GM19397 (cell line): Measurements from ENCODE around the gene MSN.
A peak's percentile ranks its signal among the peaks of the same experiment; 100 is the strongest.

Experiments
- ATAC-seq: cut with Tn5 transposase; IDR thresholded peaks from one replicate; pipeline ENCODE4 v1.9.1; 2021; ENCODE audit warnings: mild to moderate bottlenecking, moderate library complexity; ENCODE audit not compliant: unreplicated experiment

MSN gene

GRCh38 chrX:65671966-65672365 is 4.5 kb downstream of the MSN start:
- no peak for ATAC-seq

GRCh38 chrX:65673857-65674203 is 6.4 kb downstream of the MSN start:
- no peak for ATAC-seq

DNA sequence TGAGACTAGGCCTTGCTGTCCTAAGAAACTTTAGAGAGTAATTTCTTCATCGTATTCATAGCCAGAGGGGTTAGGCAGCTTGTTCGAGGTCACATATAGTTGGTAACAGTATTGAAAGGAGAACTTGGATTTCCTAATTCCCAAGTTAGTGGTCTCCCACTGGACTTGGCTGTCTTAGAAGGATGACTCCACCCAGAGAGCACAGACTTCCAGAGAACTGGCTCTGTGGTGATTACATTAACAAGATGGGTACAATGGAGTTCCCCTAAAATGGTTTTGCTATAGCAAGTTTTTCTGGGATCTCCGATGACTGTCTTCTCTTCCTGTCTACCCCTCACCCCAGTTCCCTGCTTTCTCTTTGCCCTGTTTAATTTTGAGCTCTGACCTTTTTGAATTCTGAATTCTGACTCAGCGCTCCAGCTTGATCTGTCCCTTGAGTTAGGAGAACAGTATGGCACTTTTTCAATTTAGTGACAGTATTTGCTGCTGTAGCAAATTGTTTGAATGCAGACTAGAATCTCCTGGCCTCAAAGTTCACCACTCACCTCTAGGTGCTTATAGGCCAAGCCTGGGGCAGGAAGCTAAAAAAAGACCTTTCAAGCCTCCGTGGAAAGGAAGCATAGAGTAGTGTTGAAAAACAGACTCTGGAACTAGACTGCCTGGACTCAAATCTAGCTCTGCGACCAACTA is 6.9 kb downstream of the MSN start:
- no peak for ATAC-seq

- no peak for ATAC-seq
Measured at GRCh38 chrX:65677954-65678469, 10.6 kb downstream of the MSN start.

DNA sequence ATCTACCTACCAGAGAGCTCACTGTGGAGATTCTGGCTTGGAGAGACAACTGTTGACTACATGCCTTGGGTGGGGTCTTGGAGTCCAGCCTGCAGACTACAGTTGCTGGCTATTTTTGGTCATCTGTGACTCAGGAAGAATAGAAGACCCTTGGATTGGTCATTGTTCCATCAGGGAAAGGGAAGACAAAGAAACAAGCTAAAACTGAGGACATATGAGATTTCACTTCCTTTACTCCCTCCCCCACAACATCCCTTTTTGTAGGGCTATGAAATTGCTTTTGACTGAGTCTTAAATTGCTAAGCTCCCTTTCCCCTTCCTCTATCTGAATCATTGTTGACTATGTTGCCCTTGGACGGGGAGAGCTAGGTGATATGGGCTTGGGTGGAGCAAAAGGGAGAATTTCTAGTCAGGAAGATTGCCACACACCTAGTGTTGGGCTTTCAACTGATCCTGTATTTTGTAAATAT is 11.7 kb downstream of the MSN start:
- no peak for ATAC-seq

DNA sequence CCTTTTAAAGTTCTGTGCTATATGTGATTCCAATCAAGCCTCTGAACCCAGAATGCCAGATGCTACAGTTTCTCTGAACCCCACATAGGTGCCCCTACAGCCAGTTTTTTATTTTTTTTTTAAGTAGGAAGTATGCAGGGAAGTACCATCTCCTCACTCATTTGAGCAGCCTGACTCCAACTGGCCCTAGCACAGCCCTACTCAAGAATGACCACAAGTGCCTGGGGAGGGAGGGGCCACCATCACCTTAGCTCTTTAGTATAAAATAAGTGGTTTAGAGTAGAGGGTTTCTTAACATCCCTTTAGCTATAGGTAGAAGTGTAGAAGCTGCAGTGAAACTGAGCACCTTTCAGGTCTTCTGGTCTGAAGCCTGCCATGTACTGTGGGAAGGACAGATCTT is 14.4 kb downstream of the MSN start:
- no peak for ATAC-seq

- no peak for ATAC-seq
Measured at GRCh38 chrX:65685112-65685511, 17.7 kb downstream of the MSN start.

GRCh38 chrX:65686236-65686635 is 18.8 kb downstream of the MSN start:
- no peak for ATAC-seq

GRCh38 chrX:65687367-65687766 is 19.9 kb downstream of the MSN start:
- ATAC-seq: no peak

- ATAC-seq: peak; percentile 94
Measured at GRCh38 chrX:65688403-65688871, 21.0 kb downstream of the MSN start.

DNA sequence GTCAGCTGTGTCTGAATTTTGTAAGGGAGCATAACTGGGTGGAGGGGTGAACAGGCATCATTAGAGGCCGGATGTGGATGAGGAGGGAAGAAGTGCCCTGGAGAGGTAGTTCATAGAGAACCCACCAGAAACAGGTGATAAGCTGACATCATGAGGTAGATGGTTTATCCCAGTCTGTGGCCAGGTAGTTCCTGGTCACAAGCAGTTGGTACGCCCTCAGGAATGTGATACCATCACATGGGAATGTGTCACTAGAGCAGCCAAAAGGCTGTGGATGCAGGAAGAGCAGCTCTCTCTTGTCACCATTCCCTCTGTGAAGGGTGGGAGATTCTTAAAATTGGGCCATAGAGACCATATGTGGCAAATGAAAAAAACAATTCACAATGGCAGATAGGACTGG is 21.9 kb downstream of the MSN start:
- no peak for ATAC-seq

GRCh38 chrX:65690057-65690855 is 22.8 kb downstream of the MSN start:
- ATAC-seq: no peak

DNA sequence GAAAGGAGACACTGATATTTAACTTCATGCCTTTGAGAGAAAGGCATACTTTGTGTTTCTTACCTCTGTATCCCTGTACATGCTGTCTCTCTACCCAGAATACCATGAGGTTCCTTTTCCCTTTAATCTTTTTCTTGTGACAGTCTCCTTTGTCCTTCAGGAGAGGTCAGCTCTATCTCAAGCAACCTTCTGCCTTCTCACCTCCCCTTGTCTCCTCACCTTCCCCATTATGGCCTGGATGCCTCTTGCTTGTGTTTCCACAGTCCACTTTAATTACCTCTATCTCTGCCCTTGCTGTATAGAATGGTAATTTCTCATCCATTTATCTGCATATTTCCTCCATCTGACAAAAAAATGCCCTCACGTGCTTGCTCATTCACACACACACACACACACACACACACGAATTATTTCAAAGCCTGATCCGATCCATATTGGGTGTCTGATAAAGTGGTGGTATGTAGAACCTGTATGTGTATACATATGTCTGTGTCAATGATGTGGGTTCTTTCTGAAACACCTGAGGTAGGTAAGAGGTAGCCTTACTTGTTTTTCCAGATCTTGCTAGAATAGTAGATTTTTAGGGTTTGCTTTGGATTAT is 28.5 kb downstream of the MSN start:
- ATAC-seq: no peak

GRCh38 chrX:65696613-65697012 is 29.2 kb downstream of the MSN start:
- ATAC-seq: no peak

DNA sequence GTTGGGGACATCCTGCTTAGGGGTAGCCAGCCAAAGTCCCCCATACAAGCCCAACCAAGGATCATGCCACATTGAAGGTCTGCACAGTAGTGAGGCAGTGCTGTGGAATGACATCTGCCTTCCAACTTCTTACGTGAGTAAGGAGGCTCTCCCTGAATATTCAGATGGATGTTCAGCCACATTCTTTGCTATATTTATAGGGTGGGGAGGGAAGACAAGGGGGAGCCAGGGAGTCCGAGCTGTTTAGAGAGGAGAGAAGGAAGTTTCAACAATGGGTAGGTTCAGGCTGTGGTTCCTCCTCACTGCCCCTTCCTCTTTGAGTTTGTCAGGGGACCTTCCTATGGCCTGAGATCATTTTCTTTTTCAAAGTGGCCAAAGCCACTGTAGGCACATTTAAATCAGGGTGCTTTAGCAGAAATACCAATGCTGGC is 29.8 kb downstream of the MSN start:
- ATAC-seq: no peak

DNA sequence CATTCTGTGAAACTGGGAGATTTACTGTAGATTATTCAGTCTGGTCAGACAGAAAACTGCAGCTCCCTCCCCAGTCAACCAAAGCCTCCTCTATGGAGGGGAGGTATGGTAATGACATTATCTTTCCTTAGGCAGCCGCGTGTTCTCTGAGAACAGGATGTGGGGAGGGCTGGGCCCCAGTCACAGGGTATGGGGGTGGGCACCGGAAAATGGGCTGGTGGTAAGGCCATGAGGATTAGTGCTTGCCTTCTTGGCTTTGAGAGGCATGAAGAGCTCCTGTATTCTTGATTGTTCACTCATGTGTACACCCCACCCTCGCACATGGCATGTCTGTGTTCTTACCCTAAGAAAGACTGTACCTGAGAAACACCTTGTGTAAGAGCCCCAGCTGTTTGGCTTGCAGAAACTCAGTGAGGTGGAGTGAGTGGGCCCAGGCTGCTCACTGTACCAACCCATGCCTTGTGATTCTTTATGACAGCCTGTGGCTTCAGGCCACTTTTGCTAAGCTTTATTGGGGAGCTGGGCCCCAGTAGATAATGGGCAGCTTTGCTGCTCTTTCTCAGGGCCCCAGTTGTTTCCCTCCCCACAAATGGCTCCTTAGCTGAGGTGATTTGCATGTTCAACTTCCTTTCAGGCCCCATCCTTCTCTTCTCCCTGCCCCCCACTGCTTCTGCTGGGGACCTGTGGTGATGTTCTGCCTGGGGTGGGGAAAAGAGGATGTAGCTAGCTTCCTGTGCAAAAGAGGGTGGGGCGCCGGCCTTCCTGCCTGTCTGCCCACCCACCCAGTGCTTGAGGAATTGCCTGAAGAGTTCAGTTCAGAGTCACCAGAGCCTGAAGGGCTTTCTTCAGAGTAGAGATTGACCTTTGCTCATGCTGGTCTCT is 30.7 kb downstream of the MSN start:
- ATAC-seq: peak; percentile 59

DNA sequence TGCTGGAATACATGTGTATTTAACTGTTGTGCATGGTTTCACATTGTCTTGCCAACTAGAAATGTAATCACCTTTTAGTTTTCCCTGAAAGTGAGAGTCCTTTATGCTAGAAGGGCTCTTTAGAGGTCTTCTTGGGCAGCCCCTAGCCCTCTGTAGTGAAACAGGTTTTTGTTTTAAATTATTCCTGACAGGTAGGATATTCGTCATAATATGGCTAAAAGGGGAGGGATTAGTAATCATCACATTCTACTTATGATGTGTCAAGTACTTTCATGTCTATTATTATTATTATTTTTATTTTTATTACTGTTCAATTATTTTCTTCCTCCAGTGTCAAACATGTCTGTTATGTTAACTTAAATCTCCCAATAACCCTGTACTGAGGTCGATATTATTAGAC is 35.5 kb downstream of the MSN start:
- ATAC-seq: no peak

DNA sequence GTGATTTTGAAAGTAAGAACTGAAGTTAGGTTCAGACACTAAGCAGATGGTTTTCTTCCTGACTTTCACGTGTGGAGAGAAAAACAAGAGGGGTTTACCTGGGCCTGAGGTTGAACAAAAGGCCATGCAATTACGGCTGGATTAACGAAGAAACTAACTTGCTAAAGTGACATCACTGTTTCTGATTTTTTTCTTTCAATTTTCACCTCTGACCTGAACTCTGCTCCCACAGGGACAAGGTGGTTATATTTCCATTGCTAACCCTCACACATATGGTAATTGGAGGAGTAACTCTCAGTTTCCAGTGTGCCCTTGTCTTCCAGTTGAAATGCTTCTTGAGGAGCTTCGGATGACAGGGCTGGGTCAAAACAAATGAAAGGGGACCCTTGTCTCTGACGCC is 38.0 kb downstream of the MSN start:
- no peak for ATAC-seq

GRCh38 chrX:65706041-65706828 is 38.8 kb downstream of the MSN start:
- peak; percentile 57 for ATAC-seq

DNA sequence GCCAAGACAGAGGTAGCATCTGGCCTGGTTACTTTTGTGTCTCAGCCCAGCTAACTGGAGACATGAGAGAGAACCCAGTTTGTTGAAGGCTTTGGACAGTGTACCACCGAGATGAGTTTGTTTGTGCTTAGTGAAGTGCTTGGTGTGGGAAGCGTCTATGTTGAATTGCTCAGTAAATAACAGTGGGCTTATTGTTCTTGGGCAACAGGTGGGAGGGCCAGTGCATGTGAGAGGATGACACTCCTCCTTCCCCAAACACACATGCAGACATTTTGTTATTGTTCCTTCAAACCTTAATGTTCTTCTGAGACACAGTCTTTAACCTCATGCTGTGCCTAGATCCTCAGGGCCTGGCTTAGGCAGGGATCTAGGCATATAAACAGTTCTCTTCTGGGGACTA is 39.7 kb downstream of the MSN start:
- peak; percentile 5 for ATAC-seq
